K562 (cell line): ENCODE measurements around the gene PNPO. TPM values are rescaled to one million over a fixed set of nuclear protein-coding genes. Genes with fewer than 3 reads are reported as not detected.

ENCODE experiments used
- ATAC-seq: fragments of 200-7000 bp; cut with Tn5 transposase; 3 replicates; pipeline ENCODE4 v1.9.1; 2020; ENCODE audit warnings: moderate library complexity
- BruUV-seq: library from RNA; stranded (reverse); fragments of 400-500 nt; replicated peaks from 2 replicates; lab custom pipeline; 2021; lab: Mats Ljungman, UMichigan
- CTCF ChIA-PET: fragments of 300-600 bp; formaldehyde crosslinking; extraction: SDS; loops from one replicate; lab custom pipeline; 2021; ENCODE audit warnings: low intra/inter-chr PET ratio; lab: Yijun Ruan, JAX
- POLR2A ChIA-PET: fragments of 300-600, 350-650 bp; sonication (Branson Sonifier 250); formaldehyde crosslinking; extraction: SDS; loops from one replicate; lab custom pipeline; 2021; ENCODE audit warnings: antibody characterized with exemption, inconsistent platforms; lab: Yijun Ruan, JAX
- DNase-seq, 4 experiments: peaks; one replicate each; pipeline versions ENCODE4 v3.0.0 to v3.0.0-alpha.2; 2011 to 2018; ENCODE audit warnings: low spot score in 3 of 4, mixed read lengths in 3 of 4; ENCODE audit errors: extremely low read depth in 1 of 4
- FAIRE-seq: peaks from 2 replicates; lab custom pipeline; 2011; peaks lifted over from hg19 to GRCh38; lab: Jason Lieb, UNC
- H2AFZ ChIP-seq: 2 replicates; pipeline ENCODE4 v1.6.0; 2011; ENCODE audit warnings: low read depth, low read length, control low read depth, inconsistent platforms
- H3K27ac ChIP-seq: fragments of 200-600 bp; 3 replicates; pipeline ENCODE4 v1.8.0; 2011; ENCODE audit warnings: low read depth, mild to moderate bottlenecking, control low read depth, inconsistent platforms, low read length, moderate library complexity, mixed read lengths; ENCODE audit errors: extremely low read depth
- H3K27me3 ChIP-seq, 2 experiments: fragments of 300-600 bp in 1 of 2; 2 replicates in 1 of 2; 3 replicates in 1 of 2; pipeline versions ENCODE4 v1.6.0 to v1.8.0; 2011; ENCODE audit warnings: inconsistent platforms in 2 of 2, low read length in 2 of 2, mild to moderate bottlenecking in 1 of 2, mixed read lengths in 1 of 2, moderate library complexity in 1 of 2; ENCODE audit not compliant: control insufficient read depth in 2 of 2, insufficient read depth in 2 of 2
- H3K36me3 ChIP-seq: fragments of 300-600 bp; 3 replicates; pipeline ENCODE4 v1.8.0; 2011; ENCODE audit warnings: mild to moderate bottlenecking, low read length, inconsistent platforms; ENCODE audit not compliant: control insufficient read depth, insufficient read depth
- H3K4me1 ChIP-seq, 2 experiments: fragments of 200-600 bp in 1 of 2; replicated peaks in 1 of 2; 2 replicates in 1 of 2; 3 replicates in 1 of 2; pipeline versions ENCODE4 v1.5.1 to v1.8.0; 2011; ENCODE audit warnings: inconsistent platforms in 2 of 2, low read length in 2 of 2, mild to moderate bottlenecking in 1 of 2, mixed read lengths in 1 of 2, moderate library complexity in 1 of 2; ENCODE audit not compliant: control insufficient read depth in 2 of 2, insufficient read depth in 2 of 2
- H3K4me2 ChIP-seq: 2 replicates; pipeline ENCODE4 v1.6.1; 2011; ENCODE audit warnings: low read length, control low read depth, inconsistent platforms, mixed read lengths; ENCODE audit not compliant: insufficient read depth
- H3K4me3 ChIP-seq: fragments of 200-600 bp; sonication (generic), shearing (Covaris generic); 2 replicates; pipeline ENCODE4 v1.5.1; 2016; ENCODE audit warnings: control low read depth, inconsistent platforms
- H3K79me2 ChIP-seq: fragments of 200-600 bp; 3 replicates; pipeline ENCODE4 v1.8.0; 2011; ENCODE audit warnings: low read length, inconsistent platforms; ENCODE audit not compliant: control insufficient read depth, insufficient read depth
- H3K9ac ChIP-seq, 2 experiments: 2 replicates each; pipeline versions ENCODE4 v1.6.0 to v1.6.1; 2011; ENCODE audit warnings: low read depth in 2 of 2, low read length in 2 of 2, control low read depth in 1 of 2, inconsistent platforms in 1 of 2, mild to moderate bottlenecking in 1 of 2, mixed read lengths in 1 of 2; ENCODE audit not compliant: insufficient read depth in 1 of 2
- H3K9me1 ChIP-seq: one replicate; pipeline ENCODE4 v1.6.0; 2011; ENCODE audit warnings: inconsistent platforms, mild to moderate bottlenecking, low read length, moderate library complexity; ENCODE audit not compliant: control insufficient read depth, insufficient read depth
- H3K9me3 ChIP-seq: replicated peaks from 2 replicates; pipeline ENCODE4 v1.5.1; 2011; ENCODE audit warnings: low read depth, low read length, inconsistent platforms; ENCODE audit not compliant: control insufficient read depth, insufficient read depth
- H4K20me1 ChIP-seq: replicated peaks from 2 replicates; pipeline ENCODE4 v1.6.1; 2011; ENCODE audit warnings: low read length, inconsistent platforms, mixed read lengths; ENCODE audit not compliant: control insufficient read depth, insufficient read depth
- CCNT2 ChIP-seq: IDR thresholded peaks from 2 replicates; pipeline ENCODE4 v1.6.1; 2011; ENCODE audit warnings: borderline replicate concordance, low read depth, mild to moderate bottlenecking, moderate library complexity, mixed read lengths, low read length; ENCODE audit not compliant: insufficient read length; ENCODE audit errors: extremely low read depth
- FOXJ3 ChIP-seq: sonication (generic); formaldehyde crosslinking; IDR thresholded peaks from 2 replicates; pipeline ENCODE4 v1.4.0; 2020; ENCODE audit warnings: mild to moderate bottlenecking, missing genetic modification reagents
- HOMEZ ChIP-seq: fragments of 250-450 bp; sonication (Bioruptor Pico); IDR thresholded peaks from 2 replicates; pipeline ENCODE4 v1.4.0; 2020; ENCODE audit warnings: mild to moderate bottlenecking, moderate library complexity
- NCOA1 ChIP-seq: fragments of 450-650 bp; IDR thresholded peaks from 2 replicates; pipeline ENCODE4 v1.6.1; 2016; ENCODE audit warnings: low read depth
- SRSF7 ChIP-seq: fragments of 200-400 bp; formaldehyde crosslinking; optimal IDR thresholded peaks from 2 replicates; pipeline ENCODE3; 2017; ENCODE audit warnings: mild to moderate bottlenecking, low read depth, low read length
- ZBTB8A ChIP-seq: fragments of 450-650 bp; IDR thresholded peaks from 2 replicates; pipeline ENCODE4 v1.6.1; 2018; ENCODE audit warnings: mild to moderate bottlenecking, moderate library complexity; ENCODE audit not compliant: partially characterized antibody
- ZKSCAN1 ChIP-seq: fragments of 150-350 bp; IDR thresholded peaks from 2 replicates; pipeline ENCODE4 v1.6.1; 2016; ENCODE audit warnings: low read depth, low read length
- ZNF354B ChIP-seq: fragments of 250-450 bp; sonication (Bioruptor Pico); IDR thresholded peaks from 2 replicates; pipeline ENCODE4 v1.4.0; 2020
- ZSCAN29 ChIP-seq: fragments of 450-650 bp; IDR thresholded peaks from 2 replicates; pipeline ENCODE4 v1.6.1; 2017
- WGBS: fragments of 100-300 bp; shearing (Covaris generic); methylation state at CpG from one replicate; pipeline ENCODE4 v1.1.6; 2016; ENCODE audit warnings: low coverage, mixed read lengths; ENCODE audit not compliant: insufficient coverage; ENCODE audit errors: missing lambda C conversion rate; 5-methylcytosine and 5-hydroxymethylcytosine counted together
- in situ Hi-C: fragments of 300-500 bp; cut with MboI; formaldehyde crosslinking; loops from 4 replicates; pipeline ENCODE4 v1.15.0; 2018; ENCODE audit warnings: inconsistent platforms, mixed read lengths
- intact Hi-C: fragments of 100-400 bp; cut with micrococcal nuclease; formaldehyde crosslinking; loops from 2 replicates; pipeline ENCODE4 v1.14.2; 2022
- polyA plus RNA-seq, 8 experiments: library from polyadenylated mRNA; depleted of rRNA in 4 of 8; stranded (reverse) in 5 of 8; unstranded in 3 of 8; fragments of >200 nt; fragmentation: Nextera tagmentation in 2 of 8; fragmentation: Illumina TruSeq in 1 of 8; extraction: Ambion mirVana in 2 of 8; extraction: Trizol in 1 of 8; gene quantifications; 2 replicates each; pipeline versions ENCODE4 v1.2.1 to v1.2.3, GENCODE V29; 2011 to 2014; ENCODE audit warnings: inconsistent platforms in 1 of 8, missing spikeins in 1 of 8
- total RNA-seq, 7 experiments: library from RNA; depleted of rRNA in 6 of 7; stranded (reverse); fragments of >200 nt in 6 of 7; fragmentation: Illumina TruSeq in 2 of 7; extraction: Trizol in 2 of 7; gene quantifications; 2 replicates each; pipeline versions ENCODE4 v1.2.1 to v1.2.3, GENCODE V29; 2011 to 2021; ENCODE audit warnings: low replicate concordance in 1 of 7

Gene PNPO
- total and polyA plus RNA-seq, 9 of the 15 experiments (the other 6 are each of a cell fraction or from before 2014, with no cell fraction given) = 16.6 to 39.0 (median 27.4) TPM

GRCh38 chr17:47975823-47976205, 34.4 kb downstream of the PNPO start:
- no peak for FAIRE-seq
- BruUV-seq = no TSS peak
- whole genome bisulfite sequencing = 79% methylated on average over 10 of the region's 10 CpGs
- intact Hi-C loops = no loop called here
- H4K20me1 ChIP-seq = no peaks in the 10 kb centered on the region
- no peak overlapping the region for H2AFZ ChIP-seq
- DNase-seq = no peak
- ATAC-seq = no peak
- no peaks in the 10 kb centered on the region for H3K9me1 ChIP-seq
- ChIA-PET POLR2A (interaction anchor here (0.6 to 1.2 kb wide), 2 partner anchors 27 to 71 kb away, joined by 3 read pairs; no protein-coding TSS in a partner anchor), CTCF (no interaction called here)
- in situ Hi-C loops = no loop called here
- H3K36me3 ChIP-seq = peaks cover 81% of the 10 kb centered on the region
- peaks cover 19% of the 10 kb centered on the region for H3K79me2 ChIP-seq
- no peaks in the 10 kb centered on the region for H3K27me3 ChIP-seq
- no peak overlapping the region for H3K4me3 ChIP-seq
- no peak overlapping the region for H3K4me2 ChIP-seq
- TF ChIP-seq ZSCAN29 (no peak), FOXJ3 (no peak), ZNF354B (no peak), ZBTB8A (no peak), NCOA1 (no peak), SRSF7 (no peak), HOMEZ (no peak), CCNT2 (no peak), ZKSCAN1 (no peak)
- H3K4me1 ChIP-seq = peaks cover 18 to 25% of the 10 kb centered on the region in 2 experiments
- no peaks in the 10 kb centered on the region for H3K9me3 ChIP-seq
- H3K27ac ChIP-seq = no peak overlapping the region
- H3K9ac ChIP-seq = no peak overlapping the region
